ENCODE results near the gene PRB3. TPM values are rescaled to one million over a fixed set of nuclear protein-coding genes. Genes with fewer than 3 reads are reported as not detected.
A peak's percentile ranks its signal among the peaks of the same experiment; 100 is the strongest.

The PRB3 gene
- total RNA-seq, 6 donors from 2014 or later: not detected

GRCh38 chr12:11228296-11228879 lies 41.1 kb downstream of the PRB3 start:
- Histone ChIP-seq H3K4me3 (no peak overlapping the region), H3K27me3 (no peaks in the 10 kb centered on the region), H3K27ac (no peak overlapping the region), H3K36me3 (no peaks in the 10 kb centered on the region), H3K4me1 (no peaks in the 10 kb centered on the region), H3K9me3 (no peaks in the 10 kb centered on the region)
- ATAC-seq (ENCODE audit: low FRiP score in 2 of 2) (peak; percentile 43 to 66), DNase-seq (peak in 1 of 2 donors; percentile 23)
- WGBS, 2 donors: 43 to 54% methylated on average over 5 of the region's 5 CpGs
- TF ChIP-seq POLR2AphosphoS5 (IDR thresholded peaks at IDR 0.05) (no peak), POLR2A (IDR thresholded peaks at IDR 0.05) (no peak)
- TF ChIP-seq, protein P1, sequence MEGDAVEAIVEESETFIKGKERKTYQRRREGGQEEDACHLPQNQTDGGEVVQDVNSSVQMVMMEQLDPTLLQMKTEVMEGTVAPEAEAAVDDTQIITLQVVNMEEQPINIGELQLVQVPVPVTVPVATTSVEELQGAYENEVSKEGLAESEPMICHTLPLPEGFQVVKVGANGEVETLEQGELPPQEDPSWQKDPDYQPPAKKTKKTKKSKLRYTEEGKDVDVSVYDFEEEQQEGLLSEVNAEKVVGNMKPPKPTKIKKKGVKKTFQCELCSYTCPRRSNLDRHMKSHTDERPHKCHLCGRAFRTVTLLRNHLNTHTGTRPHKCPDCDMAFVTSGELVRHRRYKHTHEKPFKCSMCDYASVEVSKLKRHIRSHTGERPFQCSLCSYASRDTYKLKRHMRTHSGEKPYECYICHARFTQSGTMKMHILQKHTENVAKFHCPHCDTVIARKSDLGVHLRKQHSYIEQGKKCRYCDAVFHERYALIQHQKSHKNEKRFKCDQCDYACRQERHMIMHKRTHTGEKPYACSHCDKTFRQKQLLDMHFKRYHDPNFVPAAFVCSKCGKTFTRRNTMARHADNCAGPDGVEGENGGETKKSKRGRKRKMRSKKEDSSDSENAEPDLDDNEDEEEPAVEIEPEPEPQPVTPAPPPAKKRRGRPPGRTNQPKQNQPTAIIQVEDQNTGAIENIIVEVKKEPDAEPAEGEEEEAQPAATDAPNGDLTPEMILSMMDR (IDR thresholded peaks at IDR 0.05): peak in 3 of 6 experiments; percentile 24 to 52 (median 36)

DNA sequence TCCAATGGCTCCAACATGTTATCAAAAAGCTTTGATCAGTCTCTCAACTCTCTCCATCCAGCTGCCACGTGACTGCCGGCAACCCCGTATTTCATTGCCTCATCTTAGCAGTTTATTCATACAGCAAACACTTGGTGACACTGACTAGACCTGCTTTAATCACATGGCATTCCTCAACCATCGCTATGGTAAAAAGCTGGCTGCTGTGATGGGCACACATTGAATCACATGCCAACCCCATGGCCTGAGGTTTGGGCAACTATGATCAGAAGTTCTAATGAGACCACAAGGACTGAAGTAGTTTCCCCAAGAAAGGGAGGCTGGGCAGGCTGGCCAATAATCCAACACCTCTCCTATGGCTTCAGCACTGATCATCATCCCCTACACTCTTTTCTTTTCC lies 42.1 kb downstream of the PRB3 start:
- no peaks in the 10 kb centered on the region for H3K9me3 ChIP-seq
- no peak overlapping the region for H3K4me3 ChIP-seq
- WGBS, 2 donors: 80 to 87% methylated on average over 4 of the region's 4 CpGs
- TF ChIP-seq EP300 (IDR thresholded peaks at IDR 0.05) (no peak), POLR2AphosphoS5 (IDR thresholded peaks at IDR 0.05) (no peak), POLR2A (IDR thresholded peaks at IDR 0.05) (no peak)
- TF ChIP-seq, protein P1 (IDR thresholded peaks at IDR 0.05): no peak
- H3K27ac ChIP-seq: no peak overlapping the region
- no peak for ATAC-seq (ENCODE audit: low FRiP score in 2 of 2)
- DNase-seq: no peak
- no peaks in the 10 kb centered on the region for H3K27me3 ChIP-seq
- no peaks in the 10 kb centered on the region for H3K4me1 ChIP-seq
- no peaks in the 10 kb centered on the region for H3K36me3 ChIP-seq

Other genes starting within 250 kb of the PRB3 start
- gene TAS2R19, start 247.1 kb downstream of the PRB3 start, total RNA-seq: 10 to 100 TPM in 2 of 6 donors, 1 to 10 TPM in 4; 1.2 to 17.8 (median 4.0) TPM
- 1 to 10 TPM in 5 of 6 donors, under 1 TPM in 1; 0.81 to 9.5 (median 3.5) TPM for gene TAS2R31, start 238.3 kb downstream of the PRB3 start, total RNA-seq
- 1 to 10 TPM in 4 of 6 donors, under 1 TPM in 1, not detected in 1; 0.47 to 7.1 (median 2.2) TPM for gene TAS2R46, start 207.4 kb downstream of the PRB3 start, total RNA-seq
- gene TAS2R43, start 177.4 kb downstream of the PRB3 start, total RNA-seq: 10 to 100 TPM in 1 of 6 donors, 1 to 10 TPM in 3, under 1 TPM in 1, not detected in 1; 0.52 to 10.5 (median 5.9) TPM
- gene TAS2R30, start 135.1 kb downstream of the PRB3 start, total RNA-seq: 10 to 100 TPM in 2 of 6 donors, 1 to 10 TPM in 4; 1.4 to 20.2 (median 6.0) TPM
- gene SMIM10L1, start 98.5 kb downstream of the PRB3 start, total RNA-seq: 1 to 10 TPM; 1.3 to 9.2 (median 8.1) TPM
- not detected for gene TAS2R42, start 82.8 kb downstream of the PRB3 start, total RNA-seq
- 1 to 10 TPM in 1 of 6 donors, not detected in 5; 2.4 TPM for gene PRB4, start 40.7 kb upstream of the PRB3 start, total RNA-seq
- gene PRB2, start 125.9 kb upstream of the PRB3 start, total RNA-seq: not detected

Measured in upper lobe of left lung (tissue), 6 donors.